SU-DHL-6 (cell line): ENCODE data around the gene NBEA.
"Not testable (repeated sequence)": the region's sequence is repeated elsewhere in the genome, so short reads cannot be mapped to it uniquely, and the experiment has no call there.

ENCODE experiments used
- H2AFZ ChIP-seq: fragments of 200-600 bp; sonication (generic); 2 replicates; pipeline ENCODE4 v1.6.1; 2014; ENCODE audit warnings: low read depth, mild to moderate bottlenecking, moderate library complexity, mixed read lengths, antibody characterized with exemption, low read length; ENCODE audit not compliant: severe bottlenecking
- H3F3A ChIP-seq: fragments of 200-600 bp; shearing (Covaris generic); 2 replicates; pipeline ENCODE4 v1.6.0; 2016; ENCODE audit warnings: antibody characterized with exemption, mild to moderate bottlenecking; ENCODE audit not compliant: insufficient read depth
- H3K27ac ChIP-seq: fragments of 200-600 bp; sonication (generic); 2 replicates; pipeline ENCODE4 v1.5.1; 2016; ENCODE audit warnings: low read depth, mild to moderate bottlenecking, low read length, moderate library complexity, mixed read lengths
- H3K27me3 ChIP-seq: fragments of 200-600 bp; sonication (generic), shearing (Covaris generic); 2 replicates; pipeline ENCODE4 v1.6.0; 2014; ENCODE audit warnings: mild to moderate bottlenecking, low read length
- H3K36me3 ChIP-seq: fragments of 200-600 bp; sonication (generic); 2 replicates; pipeline ENCODE4 v1.6.1; 2014; ENCODE audit warnings: mild to moderate bottlenecking, low read length, mixed read lengths
- H3K4me2 ChIP-seq: fragments of 300-600, 200-600 bp; shearing (Covaris generic), sonication (generic); 2 replicates; pipeline ENCODE4 v1.6.0; 2014; ENCODE audit warnings: low read length, low read depth, mild to moderate bottlenecking; ENCODE audit not compliant: poor library complexity, severe bottlenecking
- H3K4me3 ChIP-seq: fragments of 200-600 bp; sonication (generic); 2 replicates; pipeline ENCODE4 v1.5.1; 2014; ENCODE audit warnings: antibody characterized with exemption, low read length, mild to moderate bottlenecking, mixed read lengths; ENCODE audit not compliant: insufficient read depth, poor library complexity, severe bottlenecking
- H3K79me2 ChIP-seq: fragments of 200-600 bp; sonication (generic); 2 replicates; pipeline ENCODE4 v1.6.1; 2014; ENCODE audit warnings: mild to moderate bottlenecking, low read length, moderate library complexity; ENCODE audit not compliant: insufficient read depth
- H3K9ac ChIP-seq: fragments of 200-600 bp; sonication (generic); 2 replicates; pipeline ENCODE4 v1.7.0; 2014; ENCODE audit warnings: mild to moderate bottlenecking, low read length
- H3K9me2 ChIP-seq: fragments of 200-600 bp; sonication (generic); replicated peaks from 2 replicates; pipeline ENCODE4 v1.6.1; 2014; ENCODE audit warnings: low read length; ENCODE audit not compliant: insufficient read depth
- H3K9me3 ChIP-seq: fragments of 200-600 bp; sonication (generic); 2 replicates; pipeline ENCODE4 v1.6.1; 2014; ENCODE audit warnings: low read length, mixed read lengths; ENCODE audit not compliant: insufficient read depth
- H4K20me1 ChIP-seq: fragments of 200-600 bp; sonication (generic); 2 replicates; pipeline ENCODE4 v1.6.1; 2014; ENCODE audit warnings: low read depth, mild to moderate bottlenecking, antibody characterized with exemption, low read length, moderate library complexity, mixed read lengths
- CTCF ChIP-seq: fragments of 200-600 bp; sonication (generic); IDR thresholded peaks from one replicate; pipeline ENCODE4 v1.5.1; 2017; ENCODE audit warnings: antibody characterized with exemption, mild to moderate bottlenecking, low read length, moderate library complexity; ENCODE audit not compliant: insufficient read depth, poor library complexity, severe bottlenecking
- EZH2phosphoT487 ChIP-seq: fragments of 200-600 bp; sonication (generic), shearing (Covaris generic); conservative IDR thresholded peaks from 2 replicates; pipeline ENCODE4 v1.6.1; 2018; ENCODE audit warnings: mild to moderate bottlenecking, antibody characterized with exemption, low read length, moderate library complexity, mixed read lengths

Gene NBEA

GRCh38 chr13:35046587-35046986, 104.5 kb downstream of the NBEA start:
- Histone ChIP-seq H3K9ac (no peak overlapping the region), H3K9me2 (no peaks in the 10 kb centered on the region), H3K4me3 (no peak overlapping the region), H3K4me2 (no peak overlapping the region), H3F3A (no peaks in the 10 kb centered on the region; the same call in 1 of the 2 replicates), H3K79me2 (no peaks in the 10 kb centered on the region), H4K20me1 (no peaks in the 10 kb centered on the region), H3K36me3 (no peaks in the 10 kb centered on the region), H3K9me3 (no peaks in the 10 kb centered on the region), H2AFZ (no peak overlapping the region), H3K27ac (no peak overlapping the region), H3K27me3 (no peaks in the 10 kb centered on the region)
- TF ChIP-seq EZH2phosphoT487 (no peak), CTCF (no peak)

- no peak for TF ChIP-seq EZH2phosphoT487
- TF ChIP-seq CTCF: no peak
- Histone ChIP-seq H2AFZ (no peak overlapping the region), H3K9me2 (no peaks in the 10 kb centered on the region), H3K27me3 (no peaks in the 10 kb centered on the region), H3K4me3 (no peak overlapping the region), H4K20me1 (no peaks in the 10 kb centered on the region), H3K36me3 (no peaks in the 10 kb centered on the region), H3K4me2 (no peak overlapping the region), H3K9ac (no peak overlapping the region), H3F3A (no peaks in the 10 kb centered on the region), H3K79me2 (no peaks in the 10 kb centered on the region), H3K27ac (no peak overlapping the region), H3K9me3 (no peaks in the 10 kb centered on the region)
These were observed 113.6 kb downstream of the NBEA start for GRCh38 chr13:35055705-35056104.

- Histone ChIP-seq H3K9me2 (no peaks in the 10 kb centered on the region), H3K4me3 (no peak overlapping the region), H3K4me2 (no peak overlapping the region), H3F3A (no peaks in the 10 kb centered on the region), H4K20me1 (no peaks in the 10 kb centered on the region), H2AFZ (no peak overlapping the region), H3K9ac (no peak overlapping the region), H3K27ac (no peak overlapping the region), H3K9me3 (no peaks in the 10 kb centered on the region), H3K36me3 (no peaks in the 10 kb centered on the region), H3K27me3 (no peaks in the 10 kb centered on the region), H3K79me2 (no peaks in the 10 kb centered on the region)
- TF ChIP-seq EZH2phosphoT487 (no peak), CTCF (no peak)
These were observed 115.8 kb downstream of the NBEA start for GRCh38 chr13:35057858-35058257.

- not testable (repeated sequence) for H3K79me2 ChIP-seq, H3K27me3 ChIP-seq, H3K4me2 ChIP-seq, H3K9me3 ChIP-seq, H3K36me3 ChIP-seq, H3K27ac ChIP-seq, H3K4me3 ChIP-seq, H3K9me2 ChIP-seq, H3K9ac ChIP-seq, H3F3A ChIP-seq, H4K20me1 ChIP-seq, H2AFZ ChIP-seq
These were observed 116.5 kb downstream of the NBEA start for GRCh38 chr13:35058585-35058984.
